ENCODE results near the gene RTKN2. TPM values are rescaled to one million over a fixed set of nuclear protein-coding genes. Genes with fewer than 3 reads are reported as not detected.

Gene RTKN2
- polyA plus RNA-seq, 3 donors = 0.07 to 0.08 TPM; not detected in 1

DNA sequence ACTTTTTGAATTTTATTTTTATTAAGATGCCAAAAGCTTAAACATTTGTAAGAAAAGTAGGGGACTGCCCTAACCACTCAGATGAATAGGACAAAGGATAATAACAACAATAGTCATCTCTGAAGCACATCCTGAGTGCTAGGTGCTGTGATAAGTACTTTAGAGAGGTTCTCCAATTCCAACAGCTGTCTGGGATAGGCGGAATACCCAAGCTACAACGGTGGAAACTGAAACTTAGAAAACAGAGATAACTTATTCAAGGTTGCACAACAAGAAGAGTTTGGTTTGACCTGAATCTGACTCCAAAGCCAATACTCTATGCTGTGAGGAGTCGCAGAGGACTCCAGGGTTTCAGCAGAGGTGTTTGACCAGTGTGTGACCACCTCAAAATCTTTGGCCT lies 2.0 kb downstream of the RTKN2 start:
- no peak for DNase-seq
- H3K79me2 ChIP-seq (ENCODE audit: insufficient read depth, low read length) = no peaks in the 10 kb centered on the region
- no peak overlapping the region for H3K9ac ChIP-seq (ENCODE audit: insufficient read depth, low read length, poor library complexity, severe bottlenecking)
- H3K4me3 ChIP-seq (replicated peaks in 1 of 3; ENCODE audit: low read depth in 2 of 3, low read length in 3 of 3) = no peak overlapping the region
- H2AFZ ChIP-seq (ENCODE audit: insufficient read depth, low read depth, low read length, poor library complexity, severe bottlenecking) = no peak overlapping the region
- H3K9me3 ChIP-seq (replicated peaks in 1 of 2; ENCODE audit: control insufficient read depth in 1 of 2, insufficient read depth in 1 of 2, low read length in 2 of 2) = no peaks in the 10 kb centered on the region
- H3K27me3 ChIP-seq (ENCODE audit: control insufficient read depth in 2 of 2, insufficient read depth in 2 of 2, low read length in 2 of 2) = peaks cover 8 to 31% of the 10 kb centered on the region in 2 donors
- TF ChIP-seq, protein P1, sequence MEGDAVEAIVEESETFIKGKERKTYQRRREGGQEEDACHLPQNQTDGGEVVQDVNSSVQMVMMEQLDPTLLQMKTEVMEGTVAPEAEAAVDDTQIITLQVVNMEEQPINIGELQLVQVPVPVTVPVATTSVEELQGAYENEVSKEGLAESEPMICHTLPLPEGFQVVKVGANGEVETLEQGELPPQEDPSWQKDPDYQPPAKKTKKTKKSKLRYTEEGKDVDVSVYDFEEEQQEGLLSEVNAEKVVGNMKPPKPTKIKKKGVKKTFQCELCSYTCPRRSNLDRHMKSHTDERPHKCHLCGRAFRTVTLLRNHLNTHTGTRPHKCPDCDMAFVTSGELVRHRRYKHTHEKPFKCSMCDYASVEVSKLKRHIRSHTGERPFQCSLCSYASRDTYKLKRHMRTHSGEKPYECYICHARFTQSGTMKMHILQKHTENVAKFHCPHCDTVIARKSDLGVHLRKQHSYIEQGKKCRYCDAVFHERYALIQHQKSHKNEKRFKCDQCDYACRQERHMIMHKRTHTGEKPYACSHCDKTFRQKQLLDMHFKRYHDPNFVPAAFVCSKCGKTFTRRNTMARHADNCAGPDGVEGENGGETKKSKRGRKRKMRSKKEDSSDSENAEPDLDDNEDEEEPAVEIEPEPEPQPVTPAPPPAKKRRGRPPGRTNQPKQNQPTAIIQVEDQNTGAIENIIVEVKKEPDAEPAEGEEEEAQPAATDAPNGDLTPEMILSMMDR (IDR thresholded peaks at IDR 0.05) = no peak
- Mint-ChIP-seq H3K4me3 (no peak overlapping the region), H3K27ac (no peak overlapping the region), H3K27me3 (ENCODE audit: low read depth in 3 of 3) (peaks cover 14 to 27% (median 18%) of the 10 kb centered on the region in 3 donors), H3K9me3 (no peaks in the 10 kb centered on the region), H3K4me1 (peaks cover 19% of the 10 kb centered on the region), H3K36me3 (peaks cover 0 to 3% of the 10 kb centered on the region in 2 donors)
- peaks cover 13 to 18% of the 10 kb centered on the region in 2 donors for H3K4me1 ChIP-seq (ENCODE audit: control insufficient read depth in 1 of 2, insufficient read depth in 2 of 2, low read length in 2 of 2)
- no peak overlapping the region for H3K4me2 ChIP-seq (replicated peaks; ENCODE audit: extremely low read depth, low read length, poor library complexity, severe bottlenecking)
- no peaks in the 10 kb centered on the region for H4K20me1 ChIP-seq (ENCODE audit: insufficient read depth, low read length)
- no peaks in the 10 kb centered on the region for H3K36me3 ChIP-seq (replicated peaks in 1 of 2; ENCODE audit: control insufficient read depth in 1 of 2, insufficient read depth in 2 of 2, low read length in 2 of 2)
- H3K27ac ChIP-seq (ENCODE audit: low read depth in 1 of 2, low read length in 2 of 2) = no peak overlapping the region
- intact Hi-C loops (cut with micrococcal nuclease) = no loop called here
- no CpG with 5 or more reads among the region's 3 CpGs for WGBS (ENCODE audit: insufficient coverage)

DNA sequence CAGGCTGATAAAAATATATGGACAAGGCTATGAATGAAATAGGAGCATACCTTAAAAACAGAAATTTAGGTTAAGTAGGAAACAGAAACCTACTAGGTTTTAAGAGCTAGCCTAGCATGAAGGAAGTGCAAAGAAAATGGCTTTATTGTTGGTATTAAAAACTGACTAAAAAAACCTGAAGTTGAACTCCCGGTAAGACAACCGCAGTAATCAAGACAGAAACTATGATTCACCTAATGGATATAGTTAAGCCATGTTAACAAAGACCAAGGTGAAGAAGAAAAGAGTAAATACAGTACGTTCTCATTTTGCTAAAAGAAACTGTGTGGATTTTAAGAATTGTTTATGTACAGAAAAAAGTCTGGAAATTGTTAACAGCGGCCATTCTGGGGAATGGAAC lies 2.5 kb downstream of the RTKN2 start:
- peaks cover 8 to 29% of the 10 kb centered on the region in 2 donors for H3K27me3 ChIP-seq (ENCODE audit: control insufficient read depth in 2 of 2, insufficient read depth in 2 of 2, low read length in 2 of 2)
- peaks cover 13 to 18% of the 10 kb centered on the region in 2 donors for H3K4me1 ChIP-seq (ENCODE audit: control insufficient read depth in 1 of 2, insufficient read depth in 2 of 2, low read length in 2 of 2)
- TF ChIP-seq, protein P1 (IDR thresholded peaks at IDR 0.05) = no peak
- no peak overlapping the region for H3K27ac ChIP-seq (ENCODE audit: low read depth in 1 of 2, low read length in 2 of 2)
- no peak for DNase-seq
- no peaks in the 10 kb centered on the region for H3K79me2 ChIP-seq (ENCODE audit: insufficient read depth, low read length)
- no peaks in the 10 kb centered on the region for H4K20me1 ChIP-seq (ENCODE audit: insufficient read depth, low read length)
- no peak overlapping the region for H2AFZ ChIP-seq (ENCODE audit: insufficient read depth, low read depth, low read length, poor library complexity, severe bottlenecking)
- 93% methylated on average over 2 of the region's 4 CpGs for WGBS (ENCODE audit: insufficient coverage)
- H3K36me3 Mint-ChIP-seq = peaks cover 0 to 3% of the 10 kb centered on the region in 2 donors
- no peak overlapping the region for H3K27ac Mint-ChIP-seq
- H3K4me2 ChIP-seq (replicated peaks; ENCODE audit: extremely low read depth, low read length, poor library complexity, severe bottlenecking) = no peak overlapping the region
- no peaks in the 10 kb centered on the region for H3K9me3 ChIP-seq (replicated peaks in 1 of 2; ENCODE audit: control insufficient read depth in 1 of 2, insufficient read depth in 1 of 2, low read length in 2 of 2)
- no peaks in the 10 kb centered on the region for H3K36me3 ChIP-seq (replicated peaks in 1 of 2; ENCODE audit: control insufficient read depth in 1 of 2, insufficient read depth in 2 of 2, low read length in 2 of 2)
- H3K4me1 Mint-ChIP-seq = peaks cover 19% of the 10 kb centered on the region
- no peaks in the 10 kb centered on the region for H3K9me3 Mint-ChIP-seq
- H3K27me3 Mint-ChIP-seq (ENCODE audit: low read depth in 3 of 3) = peaks cover 14 to 27% (median 18%) of the 10 kb centered on the region in 3 donors
- no peak overlapping the region for H3K4me3 ChIP-seq (replicated peaks in 1 of 3; ENCODE audit: low read depth in 2 of 3, low read length in 3 of 3)
- H3K9ac ChIP-seq (ENCODE audit: insufficient read depth, low read length, poor library complexity, severe bottlenecking) = no peak overlapping the region
- no peak overlapping the region for H3K4me3 Mint-ChIP-seq
- intact Hi-C loops (cut with micrococcal nuclease) = no loop called here

Measured in CD14-positive monocyte (primary cell).